ENCODE measurements around the gene VPS51. TPM values are rescaled to one million over a fixed set of nuclear protein-coding genes. Genes with fewer than 3 reads are reported as not detected.

The VPS51 gene
- total and polyA plus RNA-seq, 2 experiments from 2014 or later, result 45.3 to 450 TPM

DNA sequence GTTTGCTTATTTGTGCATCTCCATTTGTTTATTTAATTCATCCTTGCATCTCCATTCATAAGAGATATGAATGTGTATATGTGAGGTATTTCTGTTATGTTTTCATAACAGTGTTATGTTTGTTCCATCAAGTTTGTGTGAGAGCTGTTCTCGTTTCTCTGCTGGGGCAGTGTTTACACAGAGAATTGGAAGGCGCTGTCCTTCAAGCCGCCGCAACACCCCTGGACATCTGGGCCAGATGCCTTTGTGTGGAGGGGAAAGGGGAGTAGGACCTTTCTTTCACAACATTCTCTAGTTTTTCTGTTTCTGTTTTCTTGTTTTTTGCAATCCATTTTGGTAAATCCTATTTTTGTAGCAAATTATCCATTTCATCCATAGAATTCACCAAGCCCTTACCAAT lies 8.6 kb downstream of the VPS51 start:
- TF ChIP-seq, protein P1, sequence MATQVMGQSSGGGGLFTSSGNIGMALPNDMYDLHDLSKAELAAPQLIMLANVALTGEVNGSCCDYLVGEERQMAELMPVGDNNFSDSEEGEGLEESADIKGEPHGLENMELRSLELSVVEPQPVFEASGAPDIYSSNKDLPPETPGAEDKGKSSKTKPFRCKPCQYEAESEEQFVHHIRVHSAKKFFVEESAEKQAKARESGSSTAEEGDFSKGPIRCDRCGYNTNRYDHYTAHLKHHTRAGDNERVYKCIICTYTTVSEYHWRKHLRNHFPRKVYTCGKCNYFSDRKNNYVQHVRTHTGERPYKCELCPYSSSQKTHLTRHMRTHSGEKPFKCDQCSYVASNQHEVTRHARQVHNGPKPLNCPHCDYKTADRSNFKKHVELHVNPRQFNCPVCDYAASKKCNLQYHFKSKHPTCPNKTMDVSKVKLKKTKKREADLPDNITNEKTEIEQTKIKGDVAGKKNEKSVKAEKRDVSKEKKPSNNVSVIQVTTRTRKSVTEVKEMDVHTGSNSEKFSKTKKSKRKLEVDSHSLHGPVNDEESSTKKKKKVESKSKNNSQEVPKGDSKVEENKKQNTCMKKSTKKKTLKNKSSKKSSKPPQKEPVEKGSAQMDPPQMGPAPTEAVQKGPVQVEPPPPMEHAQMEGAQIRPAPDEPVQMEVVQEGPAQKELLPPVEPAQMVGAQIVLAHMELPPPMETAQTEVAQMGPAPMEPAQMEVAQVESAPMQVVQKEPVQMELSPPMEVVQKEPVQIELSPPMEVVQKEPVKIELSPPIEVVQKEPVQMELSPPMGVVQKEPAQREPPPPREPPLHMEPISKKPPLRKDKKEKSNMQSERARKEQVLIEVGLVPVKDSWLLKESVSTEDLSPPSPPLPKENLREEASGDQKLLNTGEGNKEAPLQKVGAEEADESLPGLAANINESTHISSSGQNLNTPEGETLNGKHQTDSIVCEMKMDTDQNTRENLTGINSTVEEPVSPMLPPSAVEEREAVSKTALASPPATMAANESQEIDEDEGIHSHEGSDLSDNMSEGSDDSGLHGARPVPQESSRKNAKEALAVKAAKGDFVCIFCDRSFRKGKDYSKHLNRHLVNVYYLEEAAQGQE (IDR thresholded peaks at IDR 0.05; ENCODE audit: unreplicated experiment), result no peak
- TF ChIP-seq JUNB (IDR thresholded peaks at IDR 0.05; ENCODE audit: unreplicated experiment) (no peak), POLR2AphosphoS5 (IDR thresholded peaks at IDR 0.05; ENCODE audit: low read depth) (no peak), CREB1 (CRISPR knock-in tag; IDR thresholded peaks at IDR 0.05; ENCODE audit: low read depth) (no peak), EZH2 (IDR thresholded peaks at IDR 0.05; ENCODE audit: low read depth, unreplicated experiment) (no peak), NANOG (IDR thresholded peaks at IDR 0.05; ENCODE audit: borderline replicate concordance) (no peak), ZNF114 (CRISPR knock-in tag; IDR thresholded peaks at IDR 0.05) (no peak), ZNF331 (CRISPR knock-in tag; IDR thresholded peaks at IDR 0.05; ENCODE audit: low read depth) (no peak), STAT1 (IDR thresholded peaks at IDR 0.05; ENCODE audit: unreplicated experiment) (no peak), EZH2phosphoT487 (IDR thresholded peaks at IDR 0.05; ENCODE audit: unreplicated experiment) (no peak)
- TF ChIP-seq, protein P2, sequence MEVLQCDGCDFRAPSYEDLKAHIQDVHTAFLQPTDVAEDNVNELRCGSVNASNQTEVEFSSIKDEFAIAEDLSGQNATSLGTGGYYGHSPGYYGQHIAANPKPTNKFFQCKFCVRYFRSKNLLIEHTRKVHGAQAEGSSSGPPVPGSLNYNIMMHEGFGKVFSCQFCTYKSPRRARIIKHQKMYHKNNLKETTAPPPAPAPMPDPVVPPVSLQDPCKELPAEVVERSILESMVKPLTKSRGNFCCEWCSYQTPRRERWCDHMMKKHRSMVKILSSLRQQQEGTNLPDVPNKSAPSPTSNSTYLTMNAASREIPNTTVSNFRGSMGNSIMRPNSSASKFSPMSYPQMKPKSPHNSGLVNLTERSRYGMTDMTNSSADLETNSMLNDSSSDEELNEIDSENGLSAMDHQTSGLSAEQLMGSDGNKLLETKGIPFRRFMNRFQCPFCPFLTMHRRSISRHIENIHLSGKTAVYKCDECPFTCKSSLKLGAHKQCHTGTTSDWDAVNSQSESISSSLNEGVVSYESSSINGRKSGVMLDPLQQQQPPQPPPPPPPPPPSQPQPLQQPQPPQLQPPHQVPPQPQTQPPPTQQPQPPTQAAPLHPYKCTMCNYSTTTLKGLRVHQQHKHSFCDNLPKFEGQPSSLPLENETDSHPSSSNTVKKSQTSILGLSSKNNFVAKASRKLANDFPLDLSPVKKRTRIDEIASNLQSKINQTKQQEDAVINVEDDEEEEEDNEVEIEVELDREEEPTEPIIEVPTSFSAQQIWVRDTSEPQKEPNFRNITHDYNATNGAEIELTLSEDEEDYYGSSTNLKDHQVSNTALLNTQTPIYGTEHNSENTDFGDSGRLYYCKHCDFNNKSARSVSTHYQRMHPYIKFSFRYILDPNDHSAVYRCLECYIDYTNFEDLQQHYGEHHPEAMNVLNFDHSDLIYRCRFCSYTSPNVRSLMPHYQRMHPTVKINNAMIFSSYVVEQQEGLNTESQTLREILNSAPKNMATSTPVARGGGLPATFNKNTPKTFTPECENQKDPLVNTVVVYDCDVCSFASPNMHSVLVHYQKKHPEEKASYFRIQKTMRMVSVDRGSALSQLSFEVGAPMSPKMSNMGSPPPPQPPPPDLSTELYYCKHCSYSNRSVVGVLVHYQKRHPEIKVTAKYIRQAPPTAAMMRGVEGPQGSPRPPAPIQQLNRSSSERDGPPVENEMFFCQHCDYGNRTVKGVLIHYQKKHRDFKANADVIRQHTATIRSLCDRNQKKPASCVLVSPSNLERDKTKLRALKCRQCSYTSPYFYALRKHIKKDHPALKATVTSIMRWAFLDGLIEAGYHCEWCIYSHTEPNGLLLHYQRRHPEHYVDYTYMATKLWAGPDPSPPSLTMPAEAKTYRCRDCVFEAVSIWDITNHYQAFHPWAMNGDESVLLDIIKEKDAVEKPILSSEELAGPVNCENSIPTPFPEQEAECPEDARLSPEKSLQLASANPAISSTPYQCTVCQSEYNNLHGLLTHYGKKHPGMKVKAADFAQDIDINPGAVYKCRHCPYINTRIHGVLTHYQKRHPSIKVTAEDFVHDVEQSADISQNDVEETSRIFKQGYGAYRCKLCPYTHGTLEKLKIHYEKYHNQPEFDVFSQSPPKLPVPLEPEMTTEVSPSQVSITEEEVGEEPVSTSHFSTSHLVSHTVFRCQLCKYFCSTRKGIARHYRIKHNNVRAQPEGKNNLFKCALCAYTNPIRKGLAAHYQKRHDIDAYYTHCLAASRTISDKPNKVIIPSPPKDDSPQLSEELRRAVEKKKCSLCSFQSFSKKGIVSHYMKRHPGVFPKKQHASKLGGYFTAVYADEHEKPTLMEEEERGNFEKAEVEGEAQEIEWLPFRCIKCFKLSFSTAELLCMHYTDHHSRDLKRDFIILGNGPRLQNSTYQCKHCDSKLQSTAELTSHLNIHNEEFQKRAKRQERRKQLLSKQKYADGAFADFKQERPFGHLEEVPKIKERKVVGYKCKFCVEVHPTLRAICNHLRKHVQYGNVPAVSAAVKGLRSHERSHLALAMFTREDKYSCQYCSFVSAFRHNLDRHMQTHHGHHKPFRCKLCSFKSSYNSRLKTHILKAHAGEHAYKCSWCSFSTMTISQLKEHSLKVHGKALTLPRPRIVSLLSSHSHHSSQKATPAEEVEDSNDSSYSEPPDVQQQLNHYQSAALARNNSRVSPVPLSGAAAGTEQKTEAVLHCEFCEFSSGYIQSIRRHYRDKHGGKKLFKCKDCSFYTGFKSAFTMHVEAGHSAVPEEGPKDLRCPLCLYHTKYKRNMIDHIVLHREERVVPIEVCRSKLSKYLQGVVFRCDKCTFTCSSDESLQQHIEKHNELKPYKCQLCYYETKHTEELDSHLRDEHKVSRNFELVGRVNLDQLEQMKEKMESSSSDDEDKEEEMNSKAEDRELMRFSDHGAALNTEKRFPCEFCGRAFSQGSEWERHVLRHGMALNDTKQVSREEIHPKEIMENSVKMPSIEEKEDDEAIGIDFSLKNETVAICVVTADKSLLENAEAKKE (CRISPR knock-in tag; IDR thresholded peaks at IDR 0.05), result no peak
- TF ChIP-seq, protein P3, sequence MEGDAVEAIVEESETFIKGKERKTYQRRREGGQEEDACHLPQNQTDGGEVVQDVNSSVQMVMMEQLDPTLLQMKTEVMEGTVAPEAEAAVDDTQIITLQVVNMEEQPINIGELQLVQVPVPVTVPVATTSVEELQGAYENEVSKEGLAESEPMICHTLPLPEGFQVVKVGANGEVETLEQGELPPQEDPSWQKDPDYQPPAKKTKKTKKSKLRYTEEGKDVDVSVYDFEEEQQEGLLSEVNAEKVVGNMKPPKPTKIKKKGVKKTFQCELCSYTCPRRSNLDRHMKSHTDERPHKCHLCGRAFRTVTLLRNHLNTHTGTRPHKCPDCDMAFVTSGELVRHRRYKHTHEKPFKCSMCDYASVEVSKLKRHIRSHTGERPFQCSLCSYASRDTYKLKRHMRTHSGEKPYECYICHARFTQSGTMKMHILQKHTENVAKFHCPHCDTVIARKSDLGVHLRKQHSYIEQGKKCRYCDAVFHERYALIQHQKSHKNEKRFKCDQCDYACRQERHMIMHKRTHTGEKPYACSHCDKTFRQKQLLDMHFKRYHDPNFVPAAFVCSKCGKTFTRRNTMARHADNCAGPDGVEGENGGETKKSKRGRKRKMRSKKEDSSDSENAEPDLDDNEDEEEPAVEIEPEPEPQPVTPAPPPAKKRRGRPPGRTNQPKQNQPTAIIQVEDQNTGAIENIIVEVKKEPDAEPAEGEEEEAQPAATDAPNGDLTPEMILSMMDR (conservative IDR thresholded peaks at IDR 0.05; ENCODE audit: low read depth in 2 of 2), result no peak
- TF ChIP-seq, protein P4, sequence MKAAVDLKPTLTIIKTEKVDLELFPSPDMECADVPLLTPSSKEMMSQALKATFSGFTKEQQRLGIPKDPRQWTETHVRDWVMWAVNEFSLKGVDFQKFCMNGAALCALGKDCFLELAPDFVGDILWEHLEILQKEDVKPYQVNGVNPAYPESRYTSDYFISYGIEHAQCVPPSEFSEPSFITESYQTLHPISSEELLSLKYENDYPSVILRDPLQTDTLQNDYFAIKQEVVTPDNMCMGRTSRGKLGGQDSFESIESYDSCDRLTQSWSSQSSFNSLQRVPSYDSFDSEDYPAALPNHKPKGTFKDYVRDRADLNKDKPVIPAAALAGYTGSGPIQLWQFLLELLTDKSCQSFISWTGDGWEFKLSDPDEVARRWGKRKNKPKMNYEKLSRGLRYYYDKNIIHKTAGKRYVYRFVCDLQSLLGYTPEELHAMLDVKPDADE (IDR thresholded peaks at IDR 0.05), result no peak
- H3K4me2 ChIP-seq, result no peak overlapping the region
- Mint-ChIP-seq H3K27ac (no peak overlapping the region), H3K4me3 (no peak overlapping the region), H3K27me3 (ENCODE audit: insufficient read depth, low read depth, poor library complexity) (peaks cover 2% of the 10 kb centered on the region), H3K9me3 (no peaks in the 10 kb centered on the region; the same call in 1 of the 3 replicates), H3K4me1 (no peaks in the 10 kb centered on the region; the same call in 2 of the 3 replicates), H3K36me3 (ENCODE audit: low read depth) (peaks cover 7% of the 10 kb centered on the region; the same call in 1 of the 3 replicates)
- H3K79me2 ChIP-seq (replicated peaks; ENCODE audit: insufficient read depth), result peaks cover 20% of the 10 kb centered on the region
- no peaks in the 10 kb centered on the region; the same call in 1 of the 2 replicates for H3K4me1 ChIP-seq (ENCODE audit: insufficient read depth)
- H3K27ac ChIP-seq (ENCODE audit: low read depth), result no peak overlapping the region
- 0 out of 2 replicates have a peak, but pooled peaks cover 7% of the 10 kb centered on the region for H3K36me3 ChIP-seq (ENCODE audit: insufficient read depth)
- no peaks in the 10 kb centered on the region for H3K27me3 ChIP-seq (ENCODE audit: insufficient read depth)
- H3K4me3 ChIP-seq, result no peak overlapping the region
- H3K9me2 ChIP-seq (ENCODE audit: insufficient read depth), result no peaks in the 10 kb centered on the region
- 0 out of 2 replicates have a peak, but pooled peaks cover under 1% of the 10 kb centered on the region for H3F3A ChIP-seq (replicated peaks; ENCODE audit: low read depth)
- no peak for ATAC-seq
- no peak overlapping the region for H2AFZ ChIP-seq
- no peak for DNase-seq (ENCODE audit: low spot score)
- H4K20me1 ChIP-seq (replicated peaks; ENCODE audit: insufficient read depth), result peaks cover 2% of the 10 kb centered on the region; the same call in 1 of the 2 replicates
